GM03348 (cell line): ENCODE measurements around the gene WNK1.

Source experiments
- DNase-seq: peaks from one replicate; pipeline ENCODE4 v3.0.0; 2012; ENCODE audit warnings: low spot score

Gene WNK1

DNA sequence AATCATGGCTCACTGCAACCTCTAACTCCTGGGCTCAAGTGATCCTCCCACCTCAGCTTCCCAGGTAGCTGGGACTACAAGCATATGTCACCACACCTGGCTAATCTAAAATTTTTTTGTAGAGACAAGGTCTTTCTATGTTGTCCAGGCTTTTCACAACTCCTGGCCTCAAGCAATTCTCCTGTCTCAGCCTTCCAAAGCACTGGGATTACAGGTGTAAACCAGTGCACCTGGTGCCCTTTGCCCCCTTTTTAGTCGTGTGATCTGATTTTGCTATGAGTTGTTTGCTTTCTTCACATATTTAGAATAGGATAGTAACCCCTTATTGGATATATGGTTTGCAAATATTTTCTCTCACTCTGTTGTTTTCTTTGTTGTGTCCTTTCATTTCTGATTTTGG lies 198.8 kb downstream of the WNK1 start:
- DNase-seq: no peak

DNA sequence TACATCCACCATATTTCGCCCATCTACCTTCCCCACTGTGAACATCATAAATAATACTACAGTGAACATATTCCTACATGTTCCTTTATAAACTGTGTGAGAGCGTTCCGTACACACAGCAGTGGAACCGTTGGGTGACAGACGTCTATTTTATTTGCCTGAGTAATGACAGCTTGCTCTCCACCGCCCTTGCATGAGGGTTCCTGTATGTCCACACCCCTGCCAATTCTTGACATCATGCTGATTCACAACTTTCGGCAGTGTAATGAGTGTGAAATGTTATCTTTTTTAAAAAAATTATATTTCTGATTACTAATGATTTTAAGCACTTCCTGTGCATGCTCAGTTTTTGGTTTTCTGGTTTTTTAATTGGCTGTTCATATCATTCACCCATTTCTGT lies 201.4 kb downstream of the WNK1 start:
- DNase-seq: peak; percentile 45

- peak; percentile 19 for DNase-seq
Observed at GRCh38 chr12:954741-955140, 202.4 kb downstream of the WNK1 start.

GRCh38 chr12:955939-956338 lies 203.6 kb downstream of the WNK1 start:
- DNase-seq: no peak

- DNase-seq: no peak
Observed at GRCh38 chr12:958588-959123, 206.3 kb downstream of the WNK1 start.
